IPS-18a (cell line): ENCODE data around the gene ENOX1.

Source experiments
- H3K27ac ChIP-seq: one replicate; pipeline ENCODE4 v1.5.1; 2013; ENCODE audit warnings: low read length
- H3K27me3 ChIP-seq: one replicate; pipeline ENCODE4 v1.6.1; 2013; ENCODE audit warnings: mild to moderate bottlenecking, low read length; ENCODE audit not compliant: control insufficient read depth, insufficient read depth
- H3K36me3 ChIP-seq: one replicate; pipeline ENCODE4 v1.6.1; 2013; ENCODE audit warnings: low read depth, low read length; ENCODE audit not compliant: control insufficient read depth
- H3K4me1 ChIP-seq: one replicate; pipeline ENCODE4 v1.6.1; 2013; ENCODE audit warnings: low read depth, low read length; ENCODE audit not compliant: control insufficient read depth
- H3K4me3 ChIP-seq: one replicate; pipeline ENCODE4 v1.5.1; 2013; ENCODE audit warnings: low read length
- H3K9ac ChIP-seq: one replicate; pipeline ENCODE4 v1.6.1; 2013; ENCODE audit warnings: mild to moderate bottlenecking, low read length, moderate library complexity
- H3K9me3 ChIP-seq: one replicate; pipeline ENCODE4 v1.6.1; 2013; ENCODE audit warnings: low read depth, low read length; ENCODE audit not compliant: control insufficient read depth

ENOX1 gene

GRCh38 chr13:43389573-43389972 lies 397.2 kb downstream of the ENOX1 start:
- Histone ChIP-seq H3K9me3 (no peaks in the 10 kb centered on the region), H3K27ac (no peak overlapping the region)

GRCh38 chr13:43388282-43389034 lies 398.3 kb downstream of the ENOX1 start:
- peaks cover 11% of the 10 kb centered on the region for H3K4me1 ChIP-seq
- H3K27me3 ChIP-seq, result no peaks in the 10 kb centered on the region
- H3K36me3 ChIP-seq, result no peaks in the 10 kb centered on the region
- no peak overlapping the region for H3K4me3 ChIP-seq
- H3K27ac ChIP-seq, result no peak overlapping the region
- no peak overlapping the region for H3K9ac ChIP-seq
- no peaks in the 10 kb centered on the region for H3K9me3 ChIP-seq

More at GRCh38 chr13:43389573-43389972, 397.2 kb downstream of the ENOX1 start:
- no peak overlapping the region for H3K4me3 ChIP-seq
- H3K9ac ChIP-seq, result no peak overlapping the region
- H3K27me3 ChIP-seq, result no peaks in the 10 kb centered on the region
- H3K36me3 ChIP-seq, result no peaks in the 10 kb centered on the region
- H3K4me1 ChIP-seq, result peaks cover 3% of the 10 kb centered on the region

- Histone ChIP-seq H3K4me1 (peaks cover 16% of the 10 kb centered on the region), H3K36me3 (no peaks in the 10 kb centered on the region), H3K9me3 (no peaks in the 10 kb centered on the region), H3K27ac (no peak overlapping the region), H3K27me3 (no peaks in the 10 kb centered on the region), H3K9ac (no peak overlapping the region), H3K4me3 (no peak overlapping the region)
These were observed 398.9 kb downstream of the ENOX1 start for GRCh38 chr13:43387880-43388279.

GRCh38 chr13:43383498-43384165 lies 403.1 kb downstream of the ENOX1 start:
- Histone ChIP-seq H3K4me1 (peaks cover 16% of the 10 kb centered on the region), H3K9ac (no peak overlapping the region), H3K4me3 (no peak overlapping the region)

GRCh38 chr13:43379738-43380137 lies 407.0 kb downstream of the ENOX1 start:
- peaks cover 5% of the 10 kb centered on the region for H3K9me3 ChIP-seq
- H3K9ac ChIP-seq, result no peak overlapping the region
- no peak overlapping the region for H3K4me3 ChIP-seq
- peaks cover 13% of the 10 kb centered on the region for H3K4me1 ChIP-seq
- H3K36me3 ChIP-seq, result no peaks in the 10 kb centered on the region
- H3K27me3 ChIP-seq, result no peaks in the 10 kb centered on the region
- no peak overlapping the region for H3K27ac ChIP-seq

More at GRCh38 chr13:43383498-43384165, 403.1 kb downstream of the ENOX1 start:
- Histone ChIP-seq H3K27ac (no peak overlapping the region), H3K36me3 (no peaks in the 10 kb centered on the region), H3K27me3 (no peaks in the 10 kb centered on the region), H3K9me3 (peaks cover 5% of the 10 kb centered on the region)

- H3K4me3 ChIP-seq, result no peak overlapping the region
- H3K27me3 ChIP-seq, result no peaks in the 10 kb centered on the region
- peaks cover 5% of the 10 kb centered on the region for H3K9me3 ChIP-seq
- H3K9ac ChIP-seq, result no peak overlapping the region
- H3K27ac ChIP-seq, result no peak overlapping the region
- H3K4me1 ChIP-seq, result no peaks in the 10 kb centered on the region
- no peaks in the 10 kb centered on the region for H3K36me3 ChIP-seq
These were observed 408.8 kb downstream of the ENOX1 start for GRCh38 chr13:43377973-43378372.

- H3K27me3 ChIP-seq, result no peaks in the 10 kb centered on the region
- peaks cover 5% of the 10 kb centered on the region for H3K9me3 ChIP-seq
These were observed 409.6 kb downstream of the ENOX1 start for GRCh38 chr13:43377149-43377548.

GRCh38 chr13:43376596-43376995 lies 410.2 kb downstream of the ENOX1 start:
- Histone ChIP-seq H3K9ac (no peak overlapping the region), H3K27ac (no peak overlapping the region), H3K4me1 (no peaks in the 10 kb centered on the region), H3K4me3 (no peak overlapping the region), H3K27me3 (no peaks in the 10 kb centered on the region), H3K9me3 (peaks cover 5% of the 10 kb centered on the region), H3K36me3 (no peaks in the 10 kb centered on the region)

More at GRCh38 chr13:43377149-43377548, 409.6 kb downstream of the ENOX1 start:
- no peak overlapping the region for H3K4me3 ChIP-seq
- H3K27ac ChIP-seq, result no peak overlapping the region
- no peaks in the 10 kb centered on the region for H3K36me3 ChIP-seq
- no peaks in the 10 kb centered on the region for H3K4me1 ChIP-seq
- H3K9ac ChIP-seq, result no peak overlapping the region

GRCh38 chr13:43375797-43376465 lies 410.8 kb downstream of the ENOX1 start:
- Histone ChIP-seq H3K9ac (no peak overlapping the region), H3K9me3 (peaks cover 5% of the 10 kb centered on the region), H3K4me3 (no peak overlapping the region), H3K27ac (no peak overlapping the region), H3K4me1 (no peaks in the 10 kb centered on the region), H3K36me3 (no peaks in the 10 kb centered on the region), H3K27me3 (no peaks in the 10 kb centered on the region)

GRCh38 chr13:43374621-43375020 lies 412.2 kb downstream of the ENOX1 start:
- H3K36me3 ChIP-seq, result no peaks in the 10 kb centered on the region
- no peak overlapping the region for H3K4me3 ChIP-seq
- H3K9ac ChIP-seq, result no peak overlapping the region
- no peaks in the 10 kb centered on the region for H3K4me1 ChIP-seq
- H3K27ac ChIP-seq, result no peak overlapping the region
- H3K9me3 ChIP-seq, result peaks cover 2% of the 10 kb centered on the region
- no peaks in the 10 kb centered on the region for H3K27me3 ChIP-seq

- no peak overlapping the region for H3K27ac ChIP-seq
- H3K4me3 ChIP-seq, result no peak overlapping the region
- H3K9me3 ChIP-seq, result no peaks in the 10 kb centered on the region
- no peaks in the 10 kb centered on the region for H3K36me3 ChIP-seq
- no peaks in the 10 kb centered on the region for H3K27me3 ChIP-seq
- no peak overlapping the region for H3K9ac ChIP-seq
- H3K4me1 ChIP-seq, result no peaks in the 10 kb centered on the region
These were observed 413.4 kb downstream of the ENOX1 start for GRCh38 chr13:43373400-43373799.
